ENCODE measurements around the gene CLCN6. TPM values are rescaled to one million over a fixed set of nuclear protein-coding genes. Genes with fewer than 3 reads are reported as not detected.

Gene CLCN6
- total and polyA plus RNA-seq, 2 of the 8 experiments (the other 6 are each of a cell fraction or from before 2014, with no cell fraction given): 15.7 to 26.0 TPM

GRCh38 chr1:11822091-11822490 is 16.1 kb downstream of the CLCN6 start:
- Histone ChIP-seq H2BK15ac (ENCODE audit: low read length) (no peak overlapping the region), H2BK120ac (replicated peaks; ENCODE audit: low read depth, low read length) (no peak overlapping the region), H3K27ac (ENCODE audit: low read depth, low read length) (no peak overlapping the region), H3K4ac (replicated peaks; ENCODE audit: insufficient read length, low read depth, low read length) (no peak overlapping the region), H3K4me2 (ENCODE audit: insufficient read depth in 1 of 2, low read depth in 2 of 2, low read length in 2 of 2) (no peak overlapping the region), H3K79me1 (ENCODE audit: low read depth, low read length) (no peaks in the 10 kb centered on the region; the same call in 1 of the 2 replicates), H3K14ac (ENCODE audit: insufficient read length) (no peak overlapping the region), H4K5ac (ENCODE audit: insufficient read length, low read depth, low read length) (no peak overlapping the region), H3K9me3 (ENCODE audit: insufficient read depth in 2 of 2, low read depth in 1 of 2, low read length in 1 of 2) (no peaks in the 10 kb centered on the region), H2AK5ac (ENCODE audit: low read depth, low read length) (no peak overlapping the region), H3K4me1 (replicated peaks in 1 of 4; ENCODE audit: control insufficient read depth in 3 of 4, insufficient read depth in 4 of 4, low read length in 3 of 4) (no peaks in the 10 kb centered on the region), H2BK5ac (ENCODE audit: low read depth, low read length) (no peak overlapping the region), H3K56ac (replicated peaks; ENCODE audit: insufficient read length, low read depth, low read length) (no peak overlapping the region), H2BK12ac (ENCODE audit: low read depth, low read length) (no peak overlapping the region), H2AFZ (ENCODE audit: low read length) (no peak overlapping the region), H3K27me3 (replicated peaks in 1 of 4; ENCODE audit: control insufficient read depth in 3 of 4, extremely low read depth in 1 of 4, insufficient read depth in 3 of 4, low read length in 3 of 4) (no peaks in the 10 kb centered on the region), H3K23ac (ENCODE audit: insufficient read length) (no peak overlapping the region), H3K18ac (ENCODE audit: extremely low read depth, low read length) (no peak overlapping the region), H4K20me1 (replicated peaks in 1 of 2; ENCODE audit: control insufficient read depth in 1 of 2, insufficient read depth in 2 of 2, low read length in 2 of 2) (peaks cover 0 to 3% of the 10 kb centered on the region in 2 experiments), H4K8ac (ENCODE audit: extremely low read depth, insufficient read depth, low read length) (no peak overlapping the region), H3K9ac (replicated peaks in 1 of 4; ENCODE audit: extremely low read depth in 1 of 4, low read depth in 3 of 4, low read length in 3 of 4) (no peak overlapping the region), H3K4me3 (ENCODE audit: extremely low read depth in 1 of 4, insufficient read depth in 2 of 4, low read depth in 3 of 4, low read length in 4 of 4) (no peak overlapping the region), H4K91ac (replicated peaks; ENCODE audit: insufficient read length, low read length) (no peak overlapping the region), H3K23me2 (ENCODE audit: low read depth, low read length) (no peaks in the 10 kb centered on the region), H3K79me2 (ENCODE audit: control insufficient read depth in 1 of 2, insufficient read depth in 2 of 2, low read length in 2 of 2) (no peaks in the 10 kb centered on the region), H2BK20ac (ENCODE audit: low read length) (no peak overlapping the region), H3K36me3 (ENCODE audit: control insufficient read depth in 2 of 4, insufficient read depth in 4 of 4, low read length in 3 of 4) (peaks cover 13 to 60% (median 42%) of the 10 kb centered on the region in 4 experiments; a peak in 7 of 8 replicates)
- CTCF ChIA-PET (ENCODE audit: partially characterized antibody): interaction anchor here (0.7 to 1.3 kb wide), 2 partner anchors 39 to 339 kb away, joined by 3 read pairs; no protein-coding TSS in a partner anchor
- POLR2A ChIA-PET (ENCODE audit: partially characterized antibody): interaction anchor here (1.4 kb wide), 2 partner anchors 12 to 15 kb away, joined by 3 to 4 read pairs; no protein-coding TSS in a partner anchor
- WGBS, 2 experiments (ENCODE audit: extremely low coverage in 1 of 2, insufficient coverage in 1 of 2, insufficient read length in 1 of 2, insufficient replicate concordance in 2 of 2, low coverage in 1 of 2, low lambda C conversion rate in 2 of 2, missing lambda C conversion rate in 1 of 2): 89% methylated on average over 3 of the region's 3 CpGs; no CpG with 5 or more reads in 1 of the 2 experiments
- FAIRE-seq: no peak
- no peak for TF ChIP-seq MAFK (IDR thresholded peaks at IDR 0.05; ENCODE audit: low read depth, low read length)
- TF ChIP-seq SIRT6 (IDR thresholded peaks at IDR 0.05; ENCODE audit: low read length): no peak
- no peak for TF ChIP-seq CBX5 (IDR thresholded peaks at IDR 0.05; ENCODE audit: low read depth, low read length)
- TF ChIP-seq SUZ12 (IDR thresholded peaks at IDR 0.05; ENCODE audit: low read length): no peak
- TF ChIP-seq ZNF274 (IDR thresholded peaks at IDR 0.05; ENCODE audit: borderline replicate concordance, extremely low read depth, low read length): no peak
- TF ChIP-seq E2F6 (IDR thresholded peaks at IDR 0.05): no peak
- DNase-seq (ENCODE audit: low read depth in 1 of 2, low spot score in 2 of 2): no peak
